ENCODE data around the gene GPX2. TPM values are rescaled to one million over a fixed set of nuclear protein-coding genes. Genes with fewer than 3 reads are reported as not detected.

The GPX2 gene
- total and polyA plus RNA-seq, 4 donors, result 6.9 to 1,067 (median 325) TPM

DNA sequence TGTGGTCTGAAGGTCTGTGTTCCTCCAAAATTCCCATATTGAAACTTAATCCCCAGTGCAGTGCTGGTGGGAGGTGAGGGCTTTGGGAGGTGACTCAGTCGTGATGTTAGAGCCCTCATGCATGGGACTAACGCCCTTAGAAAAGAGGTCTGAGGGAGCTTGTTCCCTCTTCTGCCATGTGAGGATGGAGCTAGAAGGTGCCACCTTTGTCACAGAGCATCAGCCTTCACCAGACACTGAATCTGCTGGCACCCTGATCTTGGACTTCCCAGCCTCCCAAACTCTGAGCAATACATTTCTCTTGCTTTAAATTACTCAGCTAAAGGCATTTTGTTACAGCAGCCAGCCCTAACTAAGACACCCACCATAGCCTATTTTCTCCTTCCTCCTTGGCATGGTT, 15.7 kb upstream of the GPX2 start:
- TF ChIP-seq RXRA (IDR thresholded peaks at IDR 0.05) (no peak), RAD21 (IDR thresholded peaks at IDR 0.05) (no peak), HNF4A (conservative IDR thresholded peaks at IDR 0.05) (no peak), FOXA1 (IDR thresholded peaks at IDR 0.05) (no peak)
- TF ChIP-seq, protein P1, sequence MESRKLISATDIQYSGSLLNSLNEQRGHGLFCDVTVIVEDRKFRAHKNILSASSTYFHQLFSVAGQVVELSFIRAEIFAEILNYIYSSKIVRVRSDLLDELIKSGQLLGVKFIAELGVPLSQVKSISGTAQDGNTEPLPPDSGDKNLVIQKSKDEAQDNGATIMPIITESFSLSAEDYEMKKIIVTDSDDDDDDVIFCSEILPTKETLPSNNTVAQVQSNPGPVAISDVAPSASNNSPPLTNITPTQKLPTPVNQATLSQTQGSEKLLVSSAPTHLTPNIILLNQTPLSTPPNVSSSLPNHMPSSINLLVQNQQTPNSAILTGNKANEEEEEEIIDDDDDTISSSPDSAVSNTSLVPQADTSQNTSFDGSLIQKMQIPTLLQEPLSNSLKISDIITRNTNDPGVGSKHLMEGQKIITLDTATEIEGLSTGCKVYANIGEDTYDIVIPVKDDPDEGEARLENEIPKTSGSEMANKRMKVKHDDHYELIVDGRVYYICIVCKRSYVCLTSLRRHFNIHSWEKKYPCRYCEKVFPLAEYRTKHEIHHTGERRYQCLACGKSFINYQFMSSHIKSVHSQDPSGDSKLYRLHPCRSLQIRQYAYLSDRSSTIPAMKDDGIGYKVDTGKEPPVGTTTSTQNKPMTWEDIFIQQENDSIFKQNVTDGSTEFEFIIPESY (IDR thresholded peaks at IDR 0.05), result no peak
- TF ChIP-seq, protein P2, sequence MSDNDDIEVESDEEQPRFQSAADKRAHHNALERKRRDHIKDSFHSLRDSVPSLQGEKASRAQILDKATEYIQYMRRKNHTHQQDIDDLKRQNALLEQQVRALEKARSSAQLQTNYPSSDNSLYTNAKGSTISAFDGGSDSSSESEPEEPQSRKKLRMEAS (IDR thresholded peaks at IDR 0.05), result no peak
- TF ChIP-seq, protein P3, sequence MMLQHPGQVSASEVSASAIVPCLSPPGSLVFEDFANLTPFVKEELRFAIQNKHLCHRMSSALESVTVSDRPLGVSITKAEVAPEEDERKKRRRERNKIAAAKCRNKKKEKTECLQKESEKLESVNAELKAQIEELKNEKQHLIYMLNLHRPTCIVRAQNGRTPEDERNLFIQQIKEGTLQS (IDR thresholded peaks at IDR 0.05), result no peak
- no peak overlapping the region for H3K9ac ChIP-seq (ENCODE audit: low read depth in 1 of 2, low read length in 2 of 2)
- peaks cover 0 to 12% (median 7%) of the 10 kb centered on the region in 4 donors for H3K4me1 ChIP-seq (ENCODE audit: control insufficient read depth in 4 of 4, insufficient read depth in 4 of 4, low read length in 3 of 4)
- WGBS, result 96% methylated on average over 2 of the region's 2 CpGs
- H3K27me3 ChIP-seq (ENCODE audit: control insufficient read depth in 4 of 4, insufficient read depth in 4 of 4, low read length in 3 of 4), result no peaks in the 10 kb centered on the region
- H3K9me3 ChIP-seq (ENCODE audit: control insufficient read depth in 4 of 4, low read length in 3 of 4), result no peaks in the 10 kb centered on the region
- DNase-seq (ENCODE audit: low spot score), result no peak
- no peak overlapping the region for H3K27ac ChIP-seq (ENCODE audit: low read depth in 1 of 2, low read length in 2 of 2)
- no peak overlapping the region for H3K4me3 ChIP-seq (ENCODE audit: low read depth in 1 of 3, low read length in 3 of 3)
- peaks cover 0 to 2% (median 0%) of the 10 kb centered on the region in 4 donors for H3K36me3 ChIP-seq (ENCODE audit: control insufficient read depth in 4 of 4, insufficient read depth in 3 of 4, low read depth in 1 of 4, low read length in 3 of 4)

GRCh38 chr14:64956697-64957406, 14.3 kb upstream of the GPX2 start:
- Histone ChIP-seq H3K27me3 (ENCODE audit: control insufficient read depth in 4 of 4, insufficient read depth in 4 of 4, low read length in 3 of 4) (no peaks in the 10 kb centered on the region), H3K4me3 (ENCODE audit: low read depth in 1 of 3, low read length in 3 of 3) (no peak overlapping the region), H3K36me3 (ENCODE audit: control insufficient read depth in 4 of 4, insufficient read depth in 3 of 4, low read depth in 1 of 4, low read length in 3 of 4) (peaks cover 0 to 2% (median 0%) of the 10 kb centered on the region in 4 donors), H3K9ac (ENCODE audit: low read depth in 1 of 2, low read length in 2 of 2) (no peak overlapping the region), H3K4me1 (ENCODE audit: control insufficient read depth in 4 of 4, insufficient read depth in 4 of 4, low read length in 3 of 4) (peaks cover 0 to 12% (median 7%) of the 10 kb centered on the region in 4 donors), H3K27ac (ENCODE audit: low read depth in 1 of 2, low read length in 2 of 2) (no peak overlapping the region), H3K9me3 (ENCODE audit: control insufficient read depth in 4 of 4, low read length in 3 of 4) (no peaks in the 10 kb centered on the region)
- no peak for DNase-seq (ENCODE audit: low spot score)
- TF ChIP-seq TAF1 (conservative IDR thresholded peaks at IDR 0.05) (no peak), RXRA (IDR thresholded peaks at IDR 0.05) (no peak), SP1 (IDR thresholded peaks at IDR 0.05) (no peak), FOXA1 (IDR thresholded peaks at IDR 0.05) (no peak), REST (IDR thresholded peaks at IDR 0.05) (no peak), EGR1 (IDR thresholded peaks at IDR 0.05; ENCODE audit: low read depth in 2 of 2) (no peak), NR2F2 (IDR thresholded peaks at IDR 0.05) (no peak), JUND (IDR thresholded peaks at IDR 0.05) (no peak), HNF4A (conservative IDR thresholded peaks at IDR 0.05) (no peak), YY1 (IDR thresholded peaks at IDR 0.05) (no peak), HNF4G (IDR thresholded peaks at IDR 0.05) (no peak), GABPA (IDR thresholded peaks at IDR 0.05 in 1 of 2, conservative IDR thresholded peaks at IDR 0.05 in 1 of 2) (no peak), FOXA2 (IDR thresholded peaks at IDR 0.05) (no peak), CTCF (IDR thresholded peaks at IDR 0.05; ENCODE audit: low read depth, low read length, missing input control) (no peak)
- TF ChIP-seq, protein P1 (IDR thresholded peaks at IDR 0.05), result no peak
- TF ChIP-seq, protein P2 (IDR thresholded peaks at IDR 0.05), result no peak
- TF ChIP-seq, protein P3 (IDR thresholded peaks at IDR 0.05), result no peak
- WGBS, result 95% methylated on average over 8 of the region's 8 CpGs
